ENCODE measurements around the gene TRIM31. TPM values are rescaled to one million over a fixed set of nuclear protein-coding genes. Genes with fewer than 3 reads are reported as not detected.
A peak's percentile ranks its signal among the peaks of the same experiment; 100 is the strongest.

The TRIM31 gene
- 0.06 TPM in 1 of 3 replicates, not detected in the others for polyA plus RNA-seq
- polyA plus RNA-seq (2011; ENCODE audit: low read depth): not detected
- polyA plus RNA-seq (2011; cell fraction: cytosol; rRNA removed): 0.05 TPM in 2 replicates
- 0.08 TPM in 1 of 2 replicates, not detected in the other for polyA plus RNA-seq (2011; cell fraction: nucleus; rRNA removed)
- polyA plus RNA-seq (2012; ENCODE audit: low replicate concordance): 0.18 and 2.5 TPM in 2 replicates
- polyA minus RNA-seq: not detected in 3 replicates
- polyA minus RNA-seq (2011; cell fraction: cytosol; rRNA and poly(A)+ RNA removed): not detected
- polyA minus RNA-seq (2011; cell fraction: nucleus; rRNA and poly(A)+ RNA removed): not detected in 2 replicates

DNA sequence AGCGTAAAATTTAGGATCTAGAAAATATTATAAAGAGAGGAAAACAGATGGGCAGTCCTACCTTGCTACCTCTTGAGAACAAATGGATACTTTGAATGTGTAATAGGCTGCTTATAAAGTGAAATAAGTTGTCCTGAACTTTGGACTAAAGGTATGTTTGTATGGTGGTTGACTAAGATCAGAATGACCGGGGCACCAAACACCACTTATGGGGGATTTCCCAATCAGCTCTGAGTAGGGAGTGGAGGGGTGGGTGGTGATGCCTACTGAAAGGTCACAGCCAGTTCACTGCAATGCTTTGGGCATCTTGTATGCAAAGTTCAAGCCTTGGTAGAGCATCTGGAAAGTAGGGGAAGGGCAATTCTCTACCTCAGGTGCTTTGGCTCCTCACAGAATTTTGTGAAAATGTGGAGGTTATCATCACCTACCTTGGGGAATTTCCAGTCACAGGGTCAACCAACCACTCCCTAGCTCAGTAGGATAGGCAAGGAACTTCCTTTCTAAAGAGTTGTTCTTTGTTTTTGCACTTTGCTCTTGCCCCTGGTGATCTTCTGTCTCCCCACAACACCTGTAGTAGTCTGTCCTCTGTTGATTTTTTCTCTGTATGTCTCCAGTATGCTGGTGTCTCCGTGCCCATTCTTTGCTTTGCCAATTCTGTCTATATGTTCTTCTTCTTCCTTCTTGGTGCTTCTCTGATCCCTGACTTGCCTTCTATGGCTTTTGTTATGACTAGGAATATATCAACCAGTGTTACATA lies at the start of gene TRIM31:
TSS of gene TRIM31 (minus strand) at position 88 of the 757 bp plus-strand sequence. CDS start 285 bp downstream, outside the sequence.
- Histone ChIP-seq H3K9me1 (ENCODE audit: control insufficient read depth, extremely low read depth, insufficient read depth, low read length) (no peaks in the 10 kb centered on the region), H3K9ac (ENCODE audit: control insufficient read depth, extremely low read depth, insufficient read depth, low read length) (no peak within 1 kb of the TSS), H3K9me3 (ENCODE audit: control insufficient read depth, low read depth, low read length) (no peaks in the 10 kb centered on the region), H3K79me2 (ENCODE audit: control insufficient read depth, insufficient read depth, low read length) (no peaks in the 10 kb centered on the region), H3K4me1 (ENCODE audit: control insufficient read depth, extremely low read depth, insufficient read depth, low read length) (no peaks in the 10 kb centered on the region), H3K27me3 (ENCODE audit: control insufficient read depth, extremely low read depth, insufficient read depth, low read length) (peaks cover 43% of the 10 kb centered on the region), H3K4me3 (ENCODE audit: control insufficient read depth in 2 of 3, extremely low read depth in 1 of 3, insufficient read depth in 2 of 3, low read depth in 1 of 3, low read length in 3 of 3) (no peak within 1 kb of the TSS), H3K27ac (ENCODE audit: control insufficient read depth, insufficient read depth, low read length) (no peak within 1 kb of the TSS), H4K20me1 (ENCODE audit: control insufficient read depth, extremely low read depth, insufficient read depth, low read length) (no peaks in the 10 kb centered on the region), H3K36me3 (ENCODE audit: control insufficient read depth in 2 of 2, extremely low read depth in 1 of 2, insufficient read depth in 2 of 2, low read length in 2 of 2) (no peaks in the 10 kb centered on the region), H2AFZ (ENCODE audit: control insufficient read depth, low read length) (no peak within 1 kb of the TSS), H3K4me2 (ENCODE audit: control insufficient read depth, extremely low read depth, insufficient read depth, low read depth, low read length) (no peak within 1 kb of the TSS)
- TF ChIP-seq EZH2 (IDR thresholded peaks at IDR 0.05; ENCODE audit: low read length): peak; percentile 41
- TF ChIP-seq, protein P1, sequence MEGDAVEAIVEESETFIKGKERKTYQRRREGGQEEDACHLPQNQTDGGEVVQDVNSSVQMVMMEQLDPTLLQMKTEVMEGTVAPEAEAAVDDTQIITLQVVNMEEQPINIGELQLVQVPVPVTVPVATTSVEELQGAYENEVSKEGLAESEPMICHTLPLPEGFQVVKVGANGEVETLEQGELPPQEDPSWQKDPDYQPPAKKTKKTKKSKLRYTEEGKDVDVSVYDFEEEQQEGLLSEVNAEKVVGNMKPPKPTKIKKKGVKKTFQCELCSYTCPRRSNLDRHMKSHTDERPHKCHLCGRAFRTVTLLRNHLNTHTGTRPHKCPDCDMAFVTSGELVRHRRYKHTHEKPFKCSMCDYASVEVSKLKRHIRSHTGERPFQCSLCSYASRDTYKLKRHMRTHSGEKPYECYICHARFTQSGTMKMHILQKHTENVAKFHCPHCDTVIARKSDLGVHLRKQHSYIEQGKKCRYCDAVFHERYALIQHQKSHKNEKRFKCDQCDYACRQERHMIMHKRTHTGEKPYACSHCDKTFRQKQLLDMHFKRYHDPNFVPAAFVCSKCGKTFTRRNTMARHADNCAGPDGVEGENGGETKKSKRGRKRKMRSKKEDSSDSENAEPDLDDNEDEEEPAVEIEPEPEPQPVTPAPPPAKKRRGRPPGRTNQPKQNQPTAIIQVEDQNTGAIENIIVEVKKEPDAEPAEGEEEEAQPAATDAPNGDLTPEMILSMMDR (optimal IDR thresholded peaks at IDR 0.05 in 1 of 3, IDR thresholded peaks at IDR 0.05 in 1 of 3, conservative IDR thresholded peaks at IDR 0.05 in 1 of 3; ENCODE audit: extremely low read depth in 1 of 3, insufficient read depth in 2 of 3, low read length in 3 of 3): no peak
- no peak for DNase-seq (ENCODE audit: low read depth, low spot score)
- dilution Hi-C loops (cut with MboI; ENCODE audit: extremely low pct_ligation_motif_present, low sequenced_read_pairs): no loop called here
- FAIRE-seq: no peak

GRCh38 chr6:30162265-30163089 lies 49.6 kb upstream of the TRIM31 start:
- Histone ChIP-seq H4K20me1 (ENCODE audit: control insufficient read depth, extremely low read depth, insufficient read depth, low read length) (no peaks in the 10 kb centered on the region), H3K9ac (ENCODE audit: control insufficient read depth, extremely low read depth, insufficient read depth, low read length) (no peak overlapping the region), H3K79me2 (ENCODE audit: control insufficient read depth, insufficient read depth, low read length) (no peaks in the 10 kb centered on the region), H3K36me3 (ENCODE audit: control insufficient read depth in 2 of 2, extremely low read depth in 1 of 2, insufficient read depth in 2 of 2, low read length in 2 of 2) (no peaks in the 10 kb centered on the region), H3K27me3 (ENCODE audit: control insufficient read depth, extremely low read depth, insufficient read depth, low read length) (peaks cover 15% of the 10 kb centered on the region), H3K27ac (ENCODE audit: control insufficient read depth, insufficient read depth, low read length) (no peak overlapping the region), H3K4me2 (ENCODE audit: control insufficient read depth, extremely low read depth, insufficient read depth, low read depth, low read length) (no peak overlapping the region), H3K9me3 (ENCODE audit: control insufficient read depth, low read depth, low read length) (no peaks in the 10 kb centered on the region), H3K9me1 (ENCODE audit: control insufficient read depth, extremely low read depth, insufficient read depth, low read length) (no peaks in the 10 kb centered on the region), H3K4me3 (ENCODE audit: control insufficient read depth in 2 of 3, extremely low read depth in 1 of 3, insufficient read depth in 2 of 3, low read depth in 1 of 3, low read length in 3 of 3) (no peak overlapping the region), H2AFZ (ENCODE audit: control insufficient read depth, low read length) (no peak overlapping the region), H3K4me1 (ENCODE audit: control insufficient read depth, extremely low read depth, insufficient read depth, low read length) (no peaks in the 10 kb centered on the region)
- DNase-seq (ENCODE audit: low read depth, low spot score): no peak
- dilution Hi-C loops (cut with MboI; ENCODE audit: extremely low pct_ligation_motif_present, low sequenced_read_pairs): no loop called here
- TF ChIP-seq, protein P1 (optimal IDR thresholded peaks at IDR 0.05 in 1 of 3, IDR thresholded peaks at IDR 0.05 in 1 of 3, conservative IDR thresholded peaks at IDR 0.05 in 1 of 3; ENCODE audit: extremely low read depth in 1 of 3, insufficient read depth in 2 of 3, low read length in 3 of 3): no peak
- TF ChIP-seq EZH2 (IDR thresholded peaks at IDR 0.05; ENCODE audit: low read length): no peak
- FAIRE-seq: no peak

Data from keratinocyte (primary cell).